GM12874 (cell line): ENCODE results near the gene TOP2A.

Source experiments
- TF ChIP-seq, protein P1 (sequence below): IDR thresholded peaks from 2 replicates; pipeline ENCODE4 v1.5.1; 2011; ENCODE audit warnings: low read depth, mild to moderate bottlenecking, control low read depth, low read length, moderate library complexity; ENCODE audit not compliant: insufficient read depth

TOP2A gene

DNA sequence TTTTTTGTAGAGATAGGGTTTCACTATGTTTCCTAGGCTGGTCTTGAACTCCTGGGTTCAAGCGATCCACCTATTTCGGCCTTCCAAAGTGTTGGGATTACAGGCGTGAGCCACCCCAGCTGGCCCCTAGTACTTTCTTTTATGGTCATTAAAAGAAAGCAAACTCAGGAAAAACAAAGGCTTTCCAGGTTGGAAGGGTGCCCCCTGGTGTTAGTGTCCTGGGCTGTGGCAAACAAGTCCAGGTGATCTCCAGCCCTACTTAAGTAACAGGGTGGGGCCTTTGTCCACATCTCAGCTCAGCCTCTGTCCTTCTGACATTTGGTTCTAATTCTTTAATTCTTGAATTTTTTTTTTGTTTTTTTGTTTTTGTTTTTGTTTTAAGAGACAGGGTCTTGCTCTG, 32.5 kb upstream of the TOP2A start:
- TF ChIP-seq, protein P1, sequence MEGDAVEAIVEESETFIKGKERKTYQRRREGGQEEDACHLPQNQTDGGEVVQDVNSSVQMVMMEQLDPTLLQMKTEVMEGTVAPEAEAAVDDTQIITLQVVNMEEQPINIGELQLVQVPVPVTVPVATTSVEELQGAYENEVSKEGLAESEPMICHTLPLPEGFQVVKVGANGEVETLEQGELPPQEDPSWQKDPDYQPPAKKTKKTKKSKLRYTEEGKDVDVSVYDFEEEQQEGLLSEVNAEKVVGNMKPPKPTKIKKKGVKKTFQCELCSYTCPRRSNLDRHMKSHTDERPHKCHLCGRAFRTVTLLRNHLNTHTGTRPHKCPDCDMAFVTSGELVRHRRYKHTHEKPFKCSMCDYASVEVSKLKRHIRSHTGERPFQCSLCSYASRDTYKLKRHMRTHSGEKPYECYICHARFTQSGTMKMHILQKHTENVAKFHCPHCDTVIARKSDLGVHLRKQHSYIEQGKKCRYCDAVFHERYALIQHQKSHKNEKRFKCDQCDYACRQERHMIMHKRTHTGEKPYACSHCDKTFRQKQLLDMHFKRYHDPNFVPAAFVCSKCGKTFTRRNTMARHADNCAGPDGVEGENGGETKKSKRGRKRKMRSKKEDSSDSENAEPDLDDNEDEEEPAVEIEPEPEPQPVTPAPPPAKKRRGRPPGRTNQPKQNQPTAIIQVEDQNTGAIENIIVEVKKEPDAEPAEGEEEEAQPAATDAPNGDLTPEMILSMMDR, result peak; percentile 65

DNA sequence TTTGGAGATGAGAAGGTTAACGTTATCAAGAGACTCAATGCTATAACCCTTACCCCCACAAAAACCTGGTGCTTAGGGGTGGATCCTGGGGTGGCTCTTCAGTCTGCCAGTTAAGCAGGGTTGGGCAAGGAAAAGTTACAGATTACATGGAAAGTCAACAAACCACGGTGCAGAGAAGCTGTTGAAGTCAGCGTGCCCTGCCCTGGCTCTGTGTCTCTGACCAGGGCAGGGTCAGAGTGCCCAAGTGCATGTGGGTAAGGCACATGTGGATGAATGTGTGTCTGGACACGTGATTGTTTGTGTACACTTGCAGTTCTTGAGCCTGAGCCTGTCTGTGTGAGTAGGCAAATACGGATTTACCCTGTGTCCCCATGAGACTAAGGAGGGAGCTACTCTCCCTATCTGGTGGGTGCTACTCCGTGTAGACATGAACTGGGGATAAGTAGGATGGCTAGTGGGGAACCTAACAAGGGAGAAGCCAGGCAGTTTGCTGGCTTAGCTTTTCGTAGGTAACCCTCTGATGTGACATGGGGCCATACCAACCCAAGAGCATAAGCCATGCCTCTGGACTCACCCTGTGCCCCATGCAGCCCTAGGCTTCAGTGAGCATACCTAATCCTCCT, 31.1 kb upstream of the TOP2A start:
- TF ChIP-seq, protein P1, result no peak

DNA sequence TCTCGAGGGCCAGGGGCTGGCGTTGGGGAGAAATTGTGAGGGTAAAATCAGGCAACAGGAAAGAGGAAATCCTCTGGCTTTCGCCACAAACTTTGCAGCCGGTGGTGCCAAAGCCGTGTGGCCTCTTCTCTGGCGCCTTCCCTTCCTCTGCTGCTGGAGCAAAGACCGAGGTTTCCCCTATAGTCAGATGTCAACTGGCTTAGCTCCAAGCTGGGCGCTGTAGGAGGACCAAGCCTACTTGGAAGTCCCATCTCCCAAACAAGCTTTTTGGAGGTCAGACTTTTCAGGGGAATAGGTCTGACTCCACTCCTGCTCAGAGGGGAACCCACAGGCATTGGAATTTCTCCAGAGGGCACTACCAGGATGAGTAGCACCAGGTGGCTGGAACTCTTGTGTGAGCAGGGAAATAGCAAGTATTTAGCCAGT, 30.5 kb upstream of the TOP2A start:
- TF ChIP-seq, protein P1, result no peak

DNA sequence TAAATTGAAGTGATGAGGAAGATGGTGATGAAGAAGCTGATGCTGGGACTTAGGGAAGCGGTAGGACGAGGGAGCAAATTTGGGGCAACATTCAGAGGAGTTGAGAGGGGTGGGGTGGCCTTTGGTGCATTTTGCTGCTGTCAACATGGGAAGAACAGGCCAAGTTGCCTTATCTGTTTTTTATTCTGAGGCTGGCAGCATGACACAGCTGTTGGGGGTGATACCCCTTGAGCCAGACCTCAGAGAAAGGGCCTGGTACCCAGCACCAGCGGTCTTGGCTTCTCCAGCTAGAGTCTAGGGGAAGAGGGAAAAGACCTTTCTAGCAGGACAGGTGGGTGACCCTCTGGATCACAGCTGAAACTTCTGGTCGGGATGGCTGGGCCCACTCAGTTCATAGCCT, 30.1 kb upstream of the TOP2A start:
- TF ChIP-seq, protein P1, result no peak

DNA sequence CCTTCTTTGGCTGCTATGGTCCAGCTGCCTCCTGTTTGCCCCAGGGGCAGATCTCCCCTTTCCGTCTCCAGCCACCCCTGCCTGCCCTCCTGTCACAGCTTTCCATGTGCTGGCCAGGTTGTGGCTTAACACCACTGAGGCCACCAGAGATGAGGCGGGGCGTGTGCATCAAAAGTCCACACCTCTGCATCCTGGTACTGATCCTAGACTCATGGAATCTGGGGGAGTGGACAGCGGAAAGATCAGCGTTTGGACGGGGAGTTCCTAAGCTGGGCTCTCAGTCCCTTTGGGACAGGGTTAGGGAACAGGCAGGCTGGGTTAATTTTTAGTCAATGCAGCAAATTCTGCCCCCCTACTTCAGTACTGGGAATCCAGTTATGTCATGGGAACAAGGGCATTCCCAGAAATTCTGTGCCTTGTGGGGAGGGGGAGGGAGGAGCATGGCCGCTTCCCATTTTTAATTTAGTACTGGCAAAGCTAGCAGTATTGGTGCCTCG, 29.5 kb upstream of the TOP2A start:
- TF ChIP-seq, protein P1, result no peak

DNA sequence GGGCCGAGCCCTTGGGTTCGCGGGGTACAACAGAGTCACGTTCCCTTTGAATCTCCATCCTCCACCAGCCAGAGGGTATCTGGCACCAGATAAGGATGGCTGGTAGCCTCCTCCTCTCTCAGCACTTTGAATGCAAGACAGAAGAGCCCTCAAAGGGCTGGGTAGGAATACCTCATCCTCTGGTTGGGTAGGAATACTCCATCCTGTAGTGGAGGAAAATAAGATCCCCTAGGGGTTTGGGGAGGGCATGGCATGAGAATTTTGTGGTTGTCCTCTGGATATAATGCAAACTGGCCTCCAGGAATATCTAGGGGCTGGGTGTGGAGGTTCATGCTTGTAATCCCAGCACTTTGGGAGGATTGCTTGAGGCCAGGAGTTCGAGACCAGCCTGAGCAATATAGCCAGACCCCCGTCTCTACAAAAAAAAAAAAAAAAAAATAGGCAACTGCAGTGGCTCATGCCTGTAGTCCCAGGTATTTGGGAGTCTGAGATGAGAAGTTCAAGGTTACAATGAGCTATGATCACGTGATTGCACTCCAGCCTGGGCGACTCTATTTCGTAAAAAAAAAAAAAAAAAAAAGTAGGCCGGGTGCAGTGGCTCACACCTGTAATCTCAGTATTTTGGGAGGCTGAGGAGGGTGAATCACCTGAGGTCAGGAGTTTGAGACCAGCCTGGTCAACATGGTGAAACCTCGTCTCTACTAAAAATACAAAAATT, 28.2 kb upstream of the TOP2A start:
- TF ChIP-seq, protein P1, result no peak

DNA sequence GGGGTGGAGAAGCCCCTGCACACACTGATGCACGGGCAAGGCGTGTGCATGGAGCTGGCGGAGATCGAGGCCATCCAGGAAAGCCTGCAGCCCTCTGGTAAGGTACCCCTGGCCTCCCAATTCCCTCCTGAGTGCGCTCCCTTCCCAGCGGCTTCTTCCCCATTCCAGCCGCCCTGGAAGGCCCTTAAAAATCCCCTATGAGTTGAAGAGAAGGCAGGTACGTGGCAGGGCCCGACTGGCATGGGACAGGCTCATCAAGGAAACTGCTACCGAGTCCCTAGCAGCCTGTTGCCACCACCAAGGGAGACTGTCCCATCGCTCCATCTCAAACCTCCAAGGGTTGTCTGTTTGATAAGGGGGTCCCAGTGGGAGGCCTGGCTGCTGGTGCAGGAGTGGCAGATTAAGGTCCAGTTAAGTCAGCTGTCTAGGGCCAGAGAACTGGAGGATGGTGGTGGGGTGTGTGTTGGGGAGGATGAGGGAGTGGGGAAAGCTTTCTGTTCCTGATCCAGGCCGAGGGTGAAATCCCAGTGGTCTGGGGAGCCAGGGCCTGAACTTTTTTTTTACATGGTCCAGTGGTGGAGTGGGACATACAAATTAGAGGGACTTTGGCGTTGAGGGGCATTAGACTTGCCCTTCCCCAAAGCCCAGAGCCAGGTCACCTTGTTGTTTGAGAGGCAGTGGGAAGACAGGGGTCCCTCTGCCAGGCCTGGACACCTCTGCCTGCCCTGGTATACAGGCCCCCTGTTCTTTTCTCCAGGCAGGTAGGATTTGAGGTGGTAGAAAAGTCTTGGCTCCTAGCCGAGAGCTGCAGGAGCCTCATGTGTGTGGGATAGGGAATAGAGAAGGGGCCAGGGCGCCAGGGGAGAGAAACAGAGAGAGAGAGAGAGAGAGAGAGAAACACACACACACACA, 26.5 kb upstream of the TOP2A start:
- TF ChIP-seq, protein P1, result no peak
